Neural cell (in vitro differentiated cells): ENCODE data around the gene GPR139. TPM values are rescaled to one million over a fixed set of nuclear protein-coding genes. Genes with fewer than 3 reads are reported as not detected.

Source experiments
- H2AFZ ChIP-seq: fragments of 200-600, 300-800 bp; sonication (generic), shearing (Covaris generic); 2 replicates; pipeline ENCODE4 v1.6.0; 2014; ENCODE audit warnings: low read depth, mild to moderate bottlenecking, antibody characterized with exemption, low read length, moderate library complexity
- H3F3A ChIP-seq: fragments of 200-600 bp; shearing (Covaris generic); 2 replicates; pipeline ENCODE4 v1.6.1; 2016; ENCODE audit warnings: mild to moderate bottlenecking, moderate library complexity, mixed read lengths, antibody characterized with exemption, low read length; ENCODE audit not compliant: insufficient read depth, poor library complexity, severe bottlenecking
- H3K27ac ChIP-seq: fragments of 200-600, 300-800 bp; sonication (generic), shearing (Covaris generic); 2 replicates; pipeline ENCODE4 v1.5.1; 2014; ENCODE audit warnings: mild to moderate bottlenecking, low read length, moderate library complexity
- H3K27me3 ChIP-seq: fragments of 300-800, 200-600 bp; sonication (generic), shearing (Covaris generic); 2 replicates; pipeline ENCODE4 v1.6.0; 2014; ENCODE audit warnings: mild to moderate bottlenecking, low read depth, low read length, moderate library complexity; ENCODE audit not compliant: insufficient read depth
- H3K36me3 ChIP-seq: fragments of 300-800, 200-600 bp; sonication (generic), shearing (Covaris generic); 2 replicates; pipeline ENCODE4 v1.5.1; 2014; ENCODE audit warnings: mild to moderate bottlenecking, antibody characterized with exemption, low read length, moderate library complexity; ENCODE audit not compliant: insufficient read depth
- H3K4me2 ChIP-seq: fragments of 300-800, 200-600 bp; sonication (generic), shearing (Covaris generic); 2 replicates; pipeline ENCODE4 v1.6.0; 2014; ENCODE audit warnings: mild to moderate bottlenecking, low read length
- H3K4me3 ChIP-seq: fragments of 300-800, 200-600 bp; sonication (generic), shearing (Covaris generic); 2 replicates; pipeline ENCODE4 v1.5.1; 2014; ENCODE audit warnings: mild to moderate bottlenecking, low read length, moderate library complexity
- H3K79me2 ChIP-seq: fragments of 200-600 bp; shearing (Covaris generic); replicated peaks from 2 replicates; pipeline ENCODE4 v1.6.0; 2014; ENCODE audit warnings: mild to moderate bottlenecking, low read length, moderate library complexity; ENCODE audit not compliant: insufficient read depth
- H3K9ac ChIP-seq: fragments of 300-800, 200-600 bp; sonication (generic), shearing (Covaris generic); 2 replicates; pipeline ENCODE4 v1.6.1; 2016; ENCODE audit warnings: mild to moderate bottlenecking, low read length, mixed read lengths
- H3K9me2 ChIP-seq: fragments of 200-600 bp; shearing (Covaris generic); 2 replicates; pipeline ENCODE4 v1.6.1; 2016; ENCODE audit warnings: mild to moderate bottlenecking, low read length, mixed read lengths; ENCODE audit not compliant: insufficient read depth
- H3K9me3 ChIP-seq: fragments of 200-600, 300-800 bp; sonication (generic), shearing (Covaris generic); 2 replicates; pipeline ENCODE4 v1.6.1; 2016; ENCODE audit warnings: mild to moderate bottlenecking, mixed run types, low read length, moderate library complexity, mixed read lengths
- H4K20me1 ChIP-seq: fragments of 200-600 bp; shearing (Covaris generic); 2 replicates; pipeline ENCODE4 v1.6.1; 2016; ENCODE audit warnings: mild to moderate bottlenecking, mixed run types; ENCODE audit not compliant: insufficient read depth
- CTCF ChIP-seq: fragments of 450-650 bp; IDR thresholded peaks from 2 replicates; pipeline ENCODE4 v1.5.1; 2014; ENCODE audit warnings: antibody characterized with exemption, mild to moderate bottlenecking, moderate library complexity; ENCODE audit not compliant: poor library complexity, severe bottlenecking
- EP300 ChIP-seq: fragments of 450-650 bp; conservative IDR thresholded peaks from 2 replicates; pipeline ENCODE4 v1.6.1; 2014; ENCODE audit warnings: antibody characterized with exemption, mild to moderate bottlenecking, moderate library complexity; ENCODE audit not compliant: poor library complexity, severe bottlenecking
- EZH2 ChIP-seq: fragments of 200-600, 300-800 bp; shearing (Covaris generic), sonication (generic); IDR thresholded peaks from 2 replicates; pipeline ENCODE4 v1.6.1; 2014; ENCODE audit warnings: antibody characterized with exemption, low read length, borderline replicate concordance, mild to moderate bottlenecking; ENCODE audit not compliant: insufficient read depth, poor library complexity, severe bottlenecking
- MXI1 ChIP-seq: fragments of 450-650 bp; conservative IDR thresholded peaks from 2 replicates; pipeline ENCODE4 v1.6.1; 2014; ENCODE audit warnings: antibody characterized with exemption, mild to moderate bottlenecking; ENCODE audit not compliant: poor library complexity, severe bottlenecking
- POLR2AphosphoS5 ChIP-seq: IDR thresholded peaks from 2 replicates; pipeline ENCODE4 v1.6.1; 2012
- RAD21 ChIP-seq: fragments of 450-650 bp; conservative IDR thresholded peaks from 2 replicates; pipeline ENCODE4 v1.6.1; 2014; ENCODE audit warnings: antibody characterized with exemption, mild to moderate bottlenecking, moderate library complexity
- REST ChIP-seq: IDR thresholded peaks from 2 replicates; pipeline ENCODE4 v1.6.1; 2012; ENCODE audit warnings: borderline replicate concordance
- SMC3 ChIP-seq: fragments of 450-650 bp; conservative IDR thresholded peaks from 2 replicates; pipeline ENCODE4 v1.6.1; 2014; ENCODE audit warnings: antibody characterized with exemption, mild to moderate bottlenecking, moderate library complexity; ENCODE audit not compliant: poor library complexity
- TAF1 ChIP-seq: IDR thresholded peaks from 2 replicates; pipeline ENCODE4 v1.6.1; 2012; ENCODE audit warnings: low read depth
- polyA plus RNA-seq: library from polyadenylated mRNA; depleted of rRNA; stranded (reverse); fragments of >200 nt; gene quantifications from 2 replicates; pipeline ENCODE4 v1.2.3, GENCODE V29; 2014

Gene GPR139
- polyA plus RNA-seq, 1 donor from 2014 or later: 0.52 TPM

- Histone ChIP-seq H3K79me2 (no peaks in the 10 kb centered on the region), H3K9ac (no peak overlapping the region), H3K27ac (no peak overlapping the region), H2AFZ (no peak overlapping the region), H3K27me3 (no peaks in the 10 kb centered on the region), H3F3A (no peaks in the 10 kb centered on the region), H4K20me1 (no peaks in the 10 kb centered on the region), H3K4me3 (no peak overlapping the region), H3K4me2 (no peak overlapping the region), H3K9me3 (no peaks in the 10 kb centered on the region), H3K9me2 (no peaks in the 10 kb centered on the region), H3K36me3 (no peaks in the 10 kb centered on the region)
- TF ChIP-seq SMC3 (no peak), POLR2AphosphoS5 (no peak)
Measured at GRCh38 chr16:20053336-20053735, 20.4 kb downstream of the GPR139 start.

GRCh38 chr16:20051611-20052010, 22.1 kb downstream of the GPR139 start:
- Histone ChIP-seq H3K79me2 (no peaks in the 10 kb centered on the region), H3F3A (no peaks in the 10 kb centered on the region), H3K36me3 (no peaks in the 10 kb centered on the region), H3K27me3 (no peaks in the 10 kb centered on the region), H2AFZ (no peak overlapping the region), H3K9me3 (no peaks in the 10 kb centered on the region), H4K20me1 (no peaks in the 10 kb centered on the region), H3K27ac (no peak overlapping the region), H3K4me3 (no peak overlapping the region), H3K4me2 (no peak overlapping the region), H3K9ac (no peak overlapping the region), H3K9me2 (no peaks in the 10 kb centered on the region)
- TF ChIP-seq TAF1 (no peak), MXI1 (no peak), RAD21 (no peak), EZH2 (no peak), EP300 (no peak), SMC3 (no peak), CTCF (no peak), POLR2AphosphoS5 (no peak), REST (no peak)

- Histone ChIP-seq H3K4me2 (no peak overlapping the region), H3K4me3 (no peak overlapping the region), H2AFZ (no peak overlapping the region), H3K27me3 (no peaks in the 10 kb centered on the region), H3K36me3 (no peaks in the 10 kb centered on the region), H3K9me2 (no peaks in the 10 kb centered on the region), H3K9ac (no peak overlapping the region), H3K79me2 (no peaks in the 10 kb centered on the region), H4K20me1 (no peaks in the 10 kb centered on the region), H3F3A (no peaks in the 10 kb centered on the region), H3K9me3 (no peaks in the 10 kb centered on the region), H3K27ac (no peak overlapping the region)
- TF ChIP-seq REST (no peak), CTCF (no peak), EP300 (no peak), RAD21 (no peak), SMC3 (no peak)
Measured at GRCh38 chr16:20051147-20051546, 22.5 kb downstream of the GPR139 start.
